ENCODE results near the gene SCN9A.

Gene SCN9A

DNA sequence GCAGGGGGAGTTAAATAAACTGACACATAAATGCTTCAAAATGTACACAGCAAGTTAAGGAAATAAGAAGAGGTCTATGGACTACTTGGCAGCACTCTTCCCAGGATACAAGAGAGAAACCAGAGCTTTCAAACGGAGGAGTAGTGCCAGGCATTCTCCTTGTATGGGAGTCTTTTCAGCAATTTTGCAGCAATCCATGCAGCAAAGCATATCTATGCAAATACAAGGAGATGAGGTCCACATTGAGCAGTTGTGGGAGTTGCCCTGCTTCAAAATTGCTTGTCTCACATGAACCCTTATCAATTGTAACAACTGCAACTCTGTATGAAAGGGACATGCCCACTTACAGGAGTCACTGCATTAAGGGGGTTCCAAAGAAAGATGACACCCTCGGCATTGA lies 37.8 kb downstream of the SCN9A start:
- no peak overlapping the region for H3K4me3 ChIP-seq (ENCODE audit: low read depth, low read length)
- H4K91ac ChIP-seq (ENCODE audit: low read depth, low read length): no peak overlapping the region
- no peak overlapping the region for H2BK120ac ChIP-seq (ENCODE audit: insufficient read depth, low read length, poor library complexity)
- WGBS (ENCODE audit: extremely low coverage, insufficient coverage, insufficient read length): no CpG with 5 or more reads among the region's 2 CpGs
- H2BK12ac ChIP-seq (ENCODE audit: low read length): no peak overlapping the region
- H3K4ac ChIP-seq (ENCODE audit: low read depth, low read length): no peak overlapping the region
- H3K36me3 ChIP-seq (ENCODE audit: control insufficient read depth in 1 of 2, insufficient read depth in 2 of 2, low read length in 2 of 2): no peaks in the 10 kb centered on the region
- H3K27me3 ChIP-seq (ENCODE audit: insufficient read depth, low read length): no peaks in the 10 kb centered on the region
- H3K23ac ChIP-seq (ENCODE audit: low read length): no peak overlapping the region
- H3K4me2 ChIP-seq (ENCODE audit: low read length): no peak overlapping the region
- H3K27ac ChIP-seq (ENCODE audit: low read depth, low read length): no peak overlapping the region
- H4K8ac ChIP-seq (ENCODE audit: low read depth, low read length): no peak overlapping the region
- H3K14ac ChIP-seq (ENCODE audit: low read length): no peak overlapping the region
- H3K79me1 ChIP-seq (ENCODE audit: low read length): no peaks in the 10 kb centered on the region
- H3K18ac ChIP-seq (ENCODE audit: low read length): no peak overlapping the region
- DNase-seq: no peak
- no peak overlapping the region for H2AK5ac ChIP-seq (ENCODE audit: low read length)
- H4K12ac ChIP-seq (ENCODE audit: low read depth, low read length): no peak overlapping the region
- H3K9me3 ChIP-seq (ENCODE audit: insufficient read depth, low read depth, low read length): no peaks in the 10 kb centered on the region
- no peak overlapping the region for H2AFZ ChIP-seq (ENCODE audit: insufficient read depth, low read length, poor library complexity)
- no peak overlapping the region for H3K9ac ChIP-seq (ENCODE audit: low read length)
- H2BK5ac ChIP-seq (ENCODE audit: low read depth, low read length, poor library complexity): no peak overlapping the region
- H3K79me2 ChIP-seq (ENCODE audit: control insufficient read depth, insufficient read depth, low read length, poor library complexity): no peaks in the 10 kb centered on the region
- H3K4me1 ChIP-seq (ENCODE audit: control insufficient read depth in 1 of 2, insufficient read depth in 2 of 2, low read length in 2 of 2): no peaks in the 10 kb centered on the region

DNA sequence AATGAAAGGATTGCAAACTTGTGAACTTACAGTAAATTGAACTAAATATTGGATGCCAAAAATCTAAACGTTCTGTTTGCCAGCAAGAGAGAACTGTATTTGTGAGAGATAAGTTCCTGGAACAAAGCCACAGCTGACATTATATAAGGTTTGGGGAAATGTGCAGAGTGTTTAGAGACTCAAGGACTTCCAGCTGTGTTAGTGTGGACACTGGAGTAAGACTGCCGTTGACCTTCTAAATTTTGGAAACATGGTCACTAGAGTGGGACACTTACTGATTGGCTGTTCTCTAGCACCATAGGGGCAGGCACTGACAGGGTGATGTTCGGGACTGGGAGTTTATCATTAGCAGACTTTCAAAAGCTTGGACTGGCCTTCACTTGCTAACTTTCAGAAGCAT lies 40.5 kb downstream of the SCN9A start:
- Histone ChIP-seq H3K27ac (ENCODE audit: low read depth, low read length) (no peak overlapping the region), H3K23ac (ENCODE audit: low read length) (no peak overlapping the region), H3K4me3 (ENCODE audit: low read depth, low read length) (no peak overlapping the region), H3K9me3 (ENCODE audit: insufficient read depth, low read depth, low read length) (no peaks in the 10 kb centered on the region), H3K18ac (ENCODE audit: low read length) (no peak overlapping the region), H2BK5ac (ENCODE audit: low read depth, low read length, poor library complexity) (no peak overlapping the region), H2AK5ac (ENCODE audit: low read length) (no peak overlapping the region), H2BK12ac (ENCODE audit: low read length) (no peak overlapping the region), H3K4ac (ENCODE audit: low read depth, low read length) (no peak overlapping the region), H3K79me2 (ENCODE audit: control insufficient read depth, insufficient read depth, low read length, poor library complexity) (no peaks in the 10 kb centered on the region), H3K27me3 (ENCODE audit: insufficient read depth, low read length) (no peaks in the 10 kb centered on the region), H2BK120ac (ENCODE audit: insufficient read depth, low read length, poor library complexity) (no peak overlapping the region), H3K9ac (ENCODE audit: low read length) (no peak overlapping the region), H3K14ac (ENCODE audit: low read length) (no peak overlapping the region), H3K4me1 (ENCODE audit: control insufficient read depth in 1 of 2, insufficient read depth in 2 of 2, low read length in 2 of 2) (no peaks in the 10 kb centered on the region), H4K12ac (ENCODE audit: low read depth, low read length) (no peak overlapping the region), H3K36me3 (ENCODE audit: control insufficient read depth in 1 of 2, insufficient read depth in 2 of 2, low read length in 2 of 2) (no peaks in the 10 kb centered on the region), H4K91ac (ENCODE audit: low read depth, low read length) (no peak overlapping the region), H3K4me2 (ENCODE audit: low read length) (no peak overlapping the region), H4K8ac (ENCODE audit: low read depth, low read length) (no peak overlapping the region), H3K79me1 (ENCODE audit: low read length) (no peaks in the 10 kb centered on the region), H2AFZ (ENCODE audit: insufficient read depth, low read length, poor library complexity) (no peak overlapping the region)
- no peak for DNase-seq
- WGBS (ENCODE audit: extremely low coverage, insufficient coverage, insufficient read length): no CpG with 5 or more reads among the region's 3 CpGs

DNA sequence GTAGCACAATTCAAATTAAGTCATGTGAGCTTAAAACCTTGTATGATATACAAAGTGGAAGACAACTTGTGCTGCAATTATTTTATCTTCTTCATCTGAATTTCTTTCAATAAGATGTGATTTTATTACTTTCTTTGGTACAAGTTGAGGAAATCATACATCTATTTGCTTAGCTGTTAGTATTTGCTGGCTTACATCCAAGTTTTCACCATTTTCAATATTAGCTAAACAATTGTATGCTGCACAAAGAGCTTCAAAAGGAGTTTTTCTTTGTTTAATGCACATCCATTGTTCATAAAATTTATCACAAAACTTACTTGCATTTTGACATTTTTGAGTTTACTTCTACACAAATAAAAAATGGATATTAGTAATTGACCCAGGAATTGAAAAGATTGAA lies 40.9 kb downstream of the SCN9A start:
- Histone ChIP-seq H3K4me2 (ENCODE audit: low read length) (no peak overlapping the region), H2AFZ (ENCODE audit: insufficient read depth, low read length, poor library complexity) (no peak overlapping the region), H3K27ac (ENCODE audit: low read depth, low read length) (no peak overlapping the region), H3K79me1 (ENCODE audit: low read length) (no peaks in the 10 kb centered on the region), H2BK12ac (ENCODE audit: low read length) (no peak overlapping the region), H3K18ac (ENCODE audit: low read length) (no peak overlapping the region), H3K14ac (ENCODE audit: low read length) (no peak overlapping the region), H3K4ac (ENCODE audit: low read depth, low read length) (no peak overlapping the region), H3K9ac (ENCODE audit: low read length) (no peak overlapping the region), H3K79me2 (ENCODE audit: control insufficient read depth, insufficient read depth, low read length, poor library complexity) (no peaks in the 10 kb centered on the region), H3K4me3 (ENCODE audit: low read depth, low read length) (no peak overlapping the region), H2AK5ac (ENCODE audit: low read length) (no peak overlapping the region), H2BK5ac (ENCODE audit: low read depth, low read length, poor library complexity) (no peak overlapping the region), H3K4me1 (ENCODE audit: control insufficient read depth in 1 of 2, insufficient read depth in 2 of 2, low read length in 2 of 2) (no peaks in the 10 kb centered on the region), H4K8ac (ENCODE audit: low read depth, low read length) (no peak overlapping the region), H3K36me3 (ENCODE audit: control insufficient read depth in 1 of 2, insufficient read depth in 2 of 2, low read length in 2 of 2) (no peaks in the 10 kb centered on the region), H3K9me3 (ENCODE audit: insufficient read depth, low read depth, low read length) (no peaks in the 10 kb centered on the region), H3K23ac (ENCODE audit: low read length) (no peak overlapping the region), H4K91ac (ENCODE audit: low read depth, low read length) (no peak overlapping the region), H3K27me3 (ENCODE audit: insufficient read depth, low read length) (no peaks in the 10 kb centered on the region), H2BK120ac (ENCODE audit: insufficient read depth, low read length, poor library complexity) (no peak overlapping the region), H4K12ac (ENCODE audit: low read depth, low read length) (no peak overlapping the region)
- DNase-seq: no peak

DNA sequence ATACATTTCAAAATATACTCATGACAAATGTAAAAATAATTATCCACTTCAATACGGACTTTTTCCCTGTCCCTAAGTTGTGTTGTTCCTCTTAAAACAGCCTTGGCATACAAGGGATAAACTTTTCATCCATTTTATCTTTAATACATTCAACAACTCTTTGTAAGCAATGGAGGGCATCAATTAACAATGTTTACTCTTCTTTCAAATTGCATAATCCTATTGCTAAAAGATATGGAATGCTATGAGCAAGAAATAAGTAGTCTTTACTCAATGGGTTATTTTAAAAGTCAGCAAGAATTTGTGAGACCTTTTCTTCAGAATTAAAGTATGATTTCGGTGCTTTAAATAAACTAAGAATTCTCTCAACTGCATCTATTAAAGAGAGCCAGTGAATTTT lies 41.9 kb downstream of the SCN9A start:
- H3K9me3 ChIP-seq (ENCODE audit: insufficient read depth, low read depth, low read length): no peaks in the 10 kb centered on the region
- H3K18ac ChIP-seq (ENCODE audit: low read length): no peak overlapping the region
- no peak overlapping the region for H2AK5ac ChIP-seq (ENCODE audit: low read length)
- no peaks in the 10 kb centered on the region for H3K79me1 ChIP-seq (ENCODE audit: low read length)
- no peaks in the 10 kb centered on the region for H3K36me3 ChIP-seq (ENCODE audit: control insufficient read depth in 1 of 2, insufficient read depth in 2 of 2, low read length in 2 of 2)
- H3K27me3 ChIP-seq (ENCODE audit: insufficient read depth, low read length): no peaks in the 10 kb centered on the region
- H2BK12ac ChIP-seq (ENCODE audit: low read length): no peak overlapping the region
- H3K4me3 ChIP-seq (ENCODE audit: low read depth, low read length): no peak overlapping the region
- no peak overlapping the region for H3K4me2 ChIP-seq (ENCODE audit: low read length)
- no peak overlapping the region for H3K23ac ChIP-seq (ENCODE audit: low read length)
- DNase-seq: no peak
- H2AFZ ChIP-seq (ENCODE audit: insufficient read depth, low read length, poor library complexity): no peak overlapping the region
- H3K4me1 ChIP-seq (ENCODE audit: control insufficient read depth in 1 of 2, insufficient read depth in 2 of 2, low read length in 2 of 2): no peaks in the 10 kb centered on the region
- no peak overlapping the region for H3K27ac ChIP-seq (ENCODE audit: low read depth, low read length)
- H3K4ac ChIP-seq (ENCODE audit: low read depth, low read length): no peak overlapping the region
- H3K9ac ChIP-seq (ENCODE audit: low read length): no peak overlapping the region
- no peak overlapping the region for H4K12ac ChIP-seq (ENCODE audit: low read depth, low read length)
- no peak overlapping the region for H2BK120ac ChIP-seq (ENCODE audit: insufficient read depth, low read length, poor library complexity)
- no peak overlapping the region for H2BK5ac ChIP-seq (ENCODE audit: low read depth, low read length, poor library complexity)
- no CpG with 5 or more reads among the region's 2 CpGs for WGBS (ENCODE audit: extremely low coverage, insufficient coverage, insufficient read length)
- H3K14ac ChIP-seq (ENCODE audit: low read length): no peak overlapping the region
- no peaks in the 10 kb centered on the region for H3K79me2 ChIP-seq (ENCODE audit: control insufficient read depth, insufficient read depth, low read length, poor library complexity)
- no peak overlapping the region for H4K8ac ChIP-seq (ENCODE audit: low read depth, low read length)
- H4K91ac ChIP-seq (ENCODE audit: low read depth, low read length): no peak overlapping the region

DNA sequence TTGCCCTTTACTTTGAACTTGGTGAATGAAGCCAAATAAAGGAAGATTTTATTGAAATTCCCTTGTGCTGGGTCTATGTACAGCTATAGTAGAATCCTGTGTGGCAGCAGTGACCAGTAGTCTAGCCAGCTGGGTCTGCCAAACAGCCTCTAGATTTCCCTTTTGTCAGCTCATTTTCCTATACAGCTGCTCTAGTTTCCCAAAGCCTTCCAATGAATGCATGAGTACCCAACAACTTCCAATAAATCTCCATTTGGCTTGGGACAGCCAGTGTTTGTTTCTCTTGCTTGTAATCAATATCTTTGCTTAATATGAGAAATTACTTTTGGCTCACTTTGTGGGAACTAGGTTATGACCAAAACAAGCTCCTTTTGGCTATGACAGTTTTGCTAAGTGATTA lies 43.6 kb downstream of the SCN9A start:
- Histone ChIP-seq H2AK5ac (ENCODE audit: low read length) (no peak overlapping the region), H4K91ac (ENCODE audit: low read depth, low read length) (no peak overlapping the region), H3K4me1 (ENCODE audit: control insufficient read depth in 1 of 2, insufficient read depth in 2 of 2, low read length in 2 of 2) (no peaks in the 10 kb centered on the region), H3K4ac (ENCODE audit: low read depth, low read length) (no peak overlapping the region), H3K9ac (ENCODE audit: low read length) (no peak overlapping the region), H2BK120ac (ENCODE audit: insufficient read depth, low read length, poor library complexity) (no peak overlapping the region), H3K27ac (ENCODE audit: low read depth, low read length) (no peak overlapping the region), H2BK12ac (ENCODE audit: low read length) (no peak overlapping the region), H3K27me3 (ENCODE audit: insufficient read depth, low read length) (no peaks in the 10 kb centered on the region), H3K18ac (ENCODE audit: low read length) (no peak overlapping the region), H4K12ac (ENCODE audit: low read depth, low read length) (no peak overlapping the region), H4K8ac (ENCODE audit: low read depth, low read length) (no peak overlapping the region), H2BK5ac (ENCODE audit: low read depth, low read length, poor library complexity) (no peak overlapping the region), H3K4me2 (ENCODE audit: low read length) (no peak overlapping the region), H3K9me3 (ENCODE audit: insufficient read depth, low read depth, low read length) (no peaks in the 10 kb centered on the region), H3K4me3 (ENCODE audit: low read depth, low read length) (no peak overlapping the region), H3K14ac (ENCODE audit: low read length) (no peak overlapping the region), H2AFZ (ENCODE audit: insufficient read depth, low read length, poor library complexity) (no peak overlapping the region), H3K79me1 (ENCODE audit: low read length) (no peaks in the 10 kb centered on the region), H3K79me2 (ENCODE audit: control insufficient read depth, insufficient read depth, low read length, poor library complexity) (no peaks in the 10 kb centered on the region), H3K36me3 (ENCODE audit: control insufficient read depth in 1 of 2, insufficient read depth in 2 of 2, low read length in 2 of 2) (no peaks in the 10 kb centered on the region), H3K23ac (ENCODE audit: low read length) (no peak overlapping the region)
- no peak for DNase-seq
